H7 (cell line): ENCODE results near the gene IGFBPL1. TPM values are rescaled to one million over a fixed set of nuclear protein-coding genes. Genes with fewer than 3 reads are reported as not detected.
A peak's percentile ranks its signal among the peaks of the same experiment; 100 is the strongest.
"Not testable (repeated sequence)": the region's sequence is repeated elsewhere in the genome, so short reads cannot be mapped to it uniquely, and the experiment has no call there.

Source experiments
- DNase-seq: peaks from one replicate; pipeline ENCODE4 v3.0.0; 2012
- H3K27me3 ChIP-seq: 2 replicates; pipeline ENCODE4 v1.6.0; 2011; ENCODE audit warnings: mild to moderate bottlenecking, low read length; ENCODE audit not compliant: control insufficient read depth, insufficient read depth
- H3K36me3 ChIP-seq: replicated peaks from 2 replicates; pipeline ENCODE4 v1.5.1; 2011; ENCODE audit warnings: low read length; ENCODE audit not compliant: control insufficient read depth, insufficient read depth
- H3K4me3 ChIP-seq: 2 replicates; pipeline ENCODE4 v1.5.1; 2011; ENCODE audit warnings: low read depth, mild to moderate bottlenecking, control low read depth, low read length, moderate library complexity; ENCODE audit not compliant: insufficient read depth
- total RNA-seq: library from RNA; depleted of rRNA; stranded (reverse); fragments of >200 nt; shearing (Covaris generic); gene quantifications from 2 replicates; pipeline ENCODE4 v1.2.3, GENCODE V29; 2014; rRNA removed

IGFBPL1 gene
- 86.4 and 92.1 TPM in 2 replicates for total RNA-seq

GRCh38 chr9:38423973-38424843 lies at the start of gene IGFBPL1:
IGFBPL1 (minus strand) TSS chr9:38424454; CDS start chr9:38424424, 30 bp downstream.
- peaks cover 33% of the 10 kb centered on the region for H3K27me3 ChIP-seq
- DNase-seq = peak; percentile 95
- H3K4me3 ChIP-seq = peak within 1 kb of the TSS; percentile 51
- H3K36me3 ChIP-seq = no peaks in the 10 kb centered on the region

GRCh38 chr9:38472583-38473249 lies 48.5 kb upstream of the IGFBPL1 start:
- not testable (repeated sequence) for H3K27me3 ChIP-seq, DNase-seq, H3K4me3 ChIP-seq, H3K36me3 ChIP-seq

GRCh38 chr9:38467404-38467803 lies 43.1 kb upstream of the IGFBPL1 start:
- H3K36me3 ChIP-seq = no peaks in the 10 kb centered on the region
- no peaks in the 10 kb centered on the region for H3K27me3 ChIP-seq
- DNase-seq = no peak
- H3K4me3 ChIP-seq = no peak overlapping the region

- no peak overlapping the region for H3K4me3 ChIP-seq
- no peak for DNase-seq
- no peaks in the 10 kb centered on the region; the same call in 1 of the 2 replicates for H3K27me3 ChIP-seq
- H3K36me3 ChIP-seq = no peaks in the 10 kb centered on the region
Measured at GRCh38 chr9:38453835-38454234, 29.6 kb upstream of the IGFBPL1 start.

- H3K27me3 ChIP-seq = no peaks in the 10 kb centered on the region; the same call in 1 of the 2 replicates
- DNase-seq = no peak
Measured at GRCh38 chr9:38451162-38451561, 26.9 kb upstream of the IGFBPL1 start.

GRCh38 chr9:38447703-38448102 lies 23.4 kb upstream of the IGFBPL1 start:
- H3K4me3 ChIP-seq = no peak overlapping the region
- DNase-seq = no peak
- no peaks in the 10 kb centered on the region for H3K36me3 ChIP-seq
- H3K27me3 ChIP-seq = no peaks in the 10 kb centered on the region

More at GRCh38 chr9:38451162-38451561, 26.9 kb upstream of the IGFBPL1 start:
- H3K4me3 ChIP-seq = no peak overlapping the region
- H3K36me3 ChIP-seq = no peaks in the 10 kb centered on the region

GRCh38 chr9:38445154-38446043 lies 21.1 kb upstream of the IGFBPL1 start:
- no peak overlapping the region for H3K4me3 ChIP-seq
- no peaks in the 10 kb centered on the region for H3K27me3 ChIP-seq
- DNase-seq = no peak
- no peaks in the 10 kb centered on the region for H3K36me3 ChIP-seq

GRCh38 chr9:38443597-38443996 lies 19.3 kb upstream of the IGFBPL1 start:
- H3K27me3 ChIP-seq = no peaks in the 10 kb centered on the region
- H3K36me3 ChIP-seq = no peaks in the 10 kb centered on the region
- DNase-seq = no peak
- no peak overlapping the region for H3K4me3 ChIP-seq

GRCh38 chr9:38443181-38443580 lies 18.9 kb upstream of the IGFBPL1 start:
- H3K4me3 ChIP-seq = no peak overlapping the region
- DNase-seq = no peak
- no peaks in the 10 kb centered on the region for H3K36me3 ChIP-seq
- H3K27me3 ChIP-seq = no peaks in the 10 kb centered on the region

GRCh38 chr9:38442473-38443096 lies 18.3 kb upstream of the IGFBPL1 start:
- no peak for DNase-seq
- Histone ChIP-seq H3K27me3 (no peaks in the 10 kb centered on the region), H3K4me3 (no peak overlapping the region), H3K36me3 (no peaks in the 10 kb centered on the region)

- H3K36me3 ChIP-seq = no peaks in the 10 kb centered on the region
Measured at GRCh38 chr9:38441347-38442085, 17.3 kb upstream of the IGFBPL1 start.

GRCh38 chr9:38440516-38440915 lies 16.3 kb upstream of the IGFBPL1 start:
- no peak for DNase-seq

More at GRCh38 chr9:38441347-38442085, 17.3 kb upstream of the IGFBPL1 start:
- no peak overlapping the region for H3K4me3 ChIP-seq
- no peaks in the 10 kb centered on the region for H3K27me3 ChIP-seq
- no peak for DNase-seq

GRCh38 chr9:38439916-38440301 lies 15.7 kb upstream of the IGFBPL1 start:
- Histone ChIP-seq H3K36me3 (no peaks in the 10 kb centered on the region), H3K4me3 (no peak overlapping the region), H3K27me3 (no peaks in the 10 kb centered on the region)
- DNase-seq = no peak

More at GRCh38 chr9:38440516-38440915, 16.3 kb upstream of the IGFBPL1 start:
- no peaks in the 10 kb centered on the region for H3K27me3 ChIP-seq
- no peak overlapping the region for H3K4me3 ChIP-seq
- no peaks in the 10 kb centered on the region for H3K36me3 ChIP-seq
